NCI-H1105 (cell line): Measurements from ENCODE around the gene SYT14.

Experiments
- DNase-seq: peaks from one replicate; lab custom pipeline; 2025; lab: John Stamatoyannopoulos, UW

SYT14 gene

DNA sequence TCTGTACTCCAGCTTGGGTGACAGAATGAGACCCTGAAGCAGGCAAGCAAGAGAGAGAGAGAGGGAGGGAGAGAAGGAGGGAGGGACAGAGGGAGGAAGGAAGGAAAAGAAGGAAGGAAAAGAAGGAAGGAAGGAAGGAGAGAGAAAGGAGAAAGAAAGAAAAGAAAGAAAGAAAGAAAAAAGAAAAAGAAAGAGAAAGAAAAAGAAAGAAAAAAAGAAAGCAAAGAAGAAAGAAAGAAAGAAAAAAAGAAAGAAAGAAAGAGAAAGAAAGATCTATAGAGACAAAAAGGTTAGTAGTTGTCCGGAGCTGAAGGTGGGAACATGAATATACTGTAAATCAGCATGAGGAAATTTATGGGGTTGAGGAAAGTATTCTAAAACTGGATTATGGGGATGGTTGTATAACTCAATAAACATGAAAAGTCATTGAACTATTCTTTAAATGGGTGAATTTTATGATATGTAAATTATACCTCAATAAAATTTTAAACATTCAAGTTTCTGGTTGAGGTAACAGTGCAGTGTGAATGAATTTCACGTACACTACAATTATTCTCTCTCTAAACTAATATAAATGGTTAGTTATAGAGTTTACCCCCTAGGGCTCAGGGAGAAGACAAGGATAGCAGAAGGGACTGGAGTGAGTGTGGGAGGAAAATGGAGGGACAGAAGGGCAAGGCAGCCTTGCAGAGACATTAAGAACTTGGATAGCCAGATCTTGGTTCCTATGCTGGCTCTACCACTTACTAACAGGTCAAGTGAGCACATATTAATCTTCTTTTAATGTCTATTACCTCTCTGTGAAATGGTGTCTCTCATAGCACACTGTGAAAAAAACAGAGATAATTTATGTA is 269.8 kb downstream of the SYT14 start:
- DNase-seq: no peak

DNA sequence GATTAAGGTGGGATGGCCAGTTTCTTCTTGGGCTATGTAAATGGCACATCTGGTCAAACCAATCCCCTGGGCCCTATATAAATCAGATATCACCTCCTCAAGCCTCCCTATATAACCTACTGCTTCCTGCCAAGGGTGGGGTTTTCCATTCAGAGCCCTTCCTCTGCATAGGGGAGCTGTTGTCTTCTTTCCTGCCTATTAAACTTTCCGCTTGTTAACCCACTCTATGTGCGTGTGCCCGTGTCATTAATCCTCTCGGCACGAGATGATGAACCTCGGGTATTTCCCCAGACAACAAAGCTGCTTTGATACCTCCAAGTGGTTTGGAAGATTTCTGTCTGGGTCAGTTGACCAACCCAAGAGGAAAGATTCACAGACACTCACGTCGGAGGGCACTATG is 275.3 kb downstream of the SYT14 start:
- DNase-seq: no peak

DNA sequence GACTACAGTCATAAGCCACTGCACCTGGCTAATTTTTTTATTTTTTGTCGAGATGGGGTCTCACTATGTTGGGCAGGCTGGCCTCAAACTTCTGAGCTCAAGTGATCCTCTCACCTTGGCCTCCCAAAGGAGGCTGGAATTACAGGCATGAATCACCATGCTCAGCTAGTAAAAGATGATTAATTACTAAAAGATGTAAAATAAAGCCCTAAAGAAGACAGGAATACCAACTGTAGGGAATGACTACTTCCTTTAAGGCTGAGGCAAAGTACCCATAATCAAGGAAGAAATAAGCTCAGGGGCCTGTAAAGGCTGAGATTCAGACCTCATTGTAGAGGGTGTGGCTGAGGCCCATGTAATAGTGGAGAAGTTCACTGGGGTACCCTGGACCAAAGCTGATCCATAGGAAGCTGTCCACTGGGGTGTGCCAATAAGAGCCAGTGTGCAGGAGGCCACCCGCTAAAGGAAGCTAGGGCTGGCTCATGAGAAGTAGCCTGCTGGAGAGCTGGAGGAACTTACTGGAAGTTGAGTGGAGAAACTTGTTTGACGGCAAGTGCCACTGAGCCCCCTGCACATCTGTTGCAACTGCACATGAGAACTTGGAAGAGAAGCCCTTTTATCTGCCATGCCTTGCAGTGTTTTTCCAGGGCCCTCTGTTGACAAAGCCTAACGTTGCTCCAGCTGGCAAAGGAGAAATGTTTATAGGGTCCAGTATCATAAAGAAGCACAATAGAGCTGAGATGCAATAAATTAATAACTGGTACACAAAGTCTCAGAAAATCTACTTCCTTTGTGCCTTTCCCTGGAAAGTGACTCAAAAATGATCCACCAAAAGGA is 276.8 kb downstream of the SYT14 start:
- DNase-seq: no peak

DNA sequence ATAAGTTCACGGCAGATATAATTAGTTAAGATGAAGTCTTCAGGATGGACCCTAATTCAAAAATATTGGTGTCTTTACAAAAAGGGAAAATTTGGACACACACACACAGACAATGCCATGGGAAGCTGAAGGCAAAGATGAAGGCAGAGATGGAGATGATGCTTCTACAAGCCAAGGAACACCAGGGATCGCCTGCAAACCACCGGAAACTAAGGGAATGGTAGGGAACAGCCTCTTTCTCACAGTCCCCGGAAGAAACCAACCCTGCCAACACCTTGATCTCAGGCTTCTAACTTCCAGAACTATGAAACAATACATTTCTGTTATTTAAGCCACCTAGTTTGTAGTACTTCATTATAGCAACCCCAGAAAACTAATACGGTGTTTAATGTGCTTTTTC is 279.5 kb downstream of the SYT14 start:
- DNase-seq: no peak

DNA sequence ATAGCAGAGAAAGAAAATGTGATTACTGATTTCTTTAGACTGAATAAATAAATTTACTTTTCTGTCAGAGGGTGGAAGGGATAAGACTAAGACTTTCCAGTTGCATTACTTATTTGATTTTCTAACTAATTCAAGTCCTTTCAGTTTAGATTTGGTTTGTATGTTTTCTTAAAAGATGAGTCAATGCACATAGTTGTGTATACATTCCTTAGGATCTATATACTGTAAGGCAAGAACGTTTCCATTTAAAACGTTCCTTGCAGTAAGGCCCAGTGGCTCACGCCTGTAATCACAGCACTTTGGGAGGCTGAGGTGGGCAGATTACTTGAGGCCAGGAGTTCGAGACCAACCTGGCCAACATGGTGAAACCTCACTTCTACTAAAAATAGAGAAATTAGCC is 280.0 kb downstream of the SYT14 start:
- no peak for DNase-seq
